Measurements from ENCODE around the gene NUDT21.

NUDT21 gene

GRCh38 chr16:56463153-56463552 is 12.0 kb upstream of the NUDT21 start:
- peaks cover 3% of the 10 kb centered on the region for H3K4me1 ChIP-seq (ENCODE audit: insufficient read depth, low read length, poor library complexity, severe bottlenecking)
- no peak overlapping the region for H3K4me2 ChIP-seq (ENCODE audit: low read depth, low read length, poor library complexity, severe bottlenecking)
- no peaks in the 10 kb centered on the region for H4K20me1 ChIP-seq (ENCODE audit: insufficient read depth, low read length, poor library complexity, severe bottlenecking)
- H3K36me3 ChIP-seq (ENCODE audit: insufficient read depth, low read length): peaks cover 37% of the 10 kb centered on the region; the same call in 1 of the 2 replicates
- H3K4me3 ChIP-seq (ENCODE audit: low read length, poor library complexity, severe bottlenecking): no peak overlapping the region
- H3K9ac ChIP-seq (ENCODE audit: low read depth, low read length, poor library complexity, severe bottlenecking): no peak overlapping the region
- H3F3A ChIP-seq (ENCODE audit: low read depth): no peaks in the 10 kb centered on the region
- no peaks in the 10 kb centered on the region for H3K79me2 ChIP-seq (ENCODE audit: insufficient read depth, low read length)
- TF ChIP-seq EZH2phosphoT487 (IDR thresholded peaks at IDR 0.05; ENCODE audit: borderline replicate concordance) (no peak), CTCF (conservative IDR thresholded peaks at IDR 0.05; ENCODE audit: low read length) (no peak)
- no peaks in the 10 kb centered on the region for H3K27me3 ChIP-seq (ENCODE audit: insufficient read depth, low read length, poor library complexity, severe bottlenecking)
- H3K9me2 ChIP-seq (replicated peaks; ENCODE audit: low read depth, low read length): no peaks in the 10 kb centered on the region
- H3K9me3 ChIP-seq (ENCODE audit: insufficient read depth, low read depth, low read length): no peaks in the 10 kb centered on the region
- no peak overlapping the region for H2AFZ ChIP-seq (ENCODE audit: low read length)

GRCh38 chr16:56462064-56462796 is 11.1 kb upstream of the NUDT21 start:
- H3K9me2 ChIP-seq (replicated peaks; ENCODE audit: low read depth, low read length): no peaks in the 10 kb centered on the region
- no peaks in the 10 kb centered on the region for H4K20me1 ChIP-seq (ENCODE audit: insufficient read depth, low read length, poor library complexity, severe bottlenecking)
- TF ChIP-seq EZH2phosphoT487 (IDR thresholded peaks at IDR 0.05; ENCODE audit: borderline replicate concordance): no peak
- no peak for TF ChIP-seq CTCF (conservative IDR thresholded peaks at IDR 0.05; ENCODE audit: low read length)
- H3K36me3 ChIP-seq (ENCODE audit: insufficient read depth, low read length): peaks cover 30% of the 10 kb centered on the region; the same call in 1 of the 2 replicates
- no peak overlapping the region for H3K4me3 ChIP-seq (ENCODE audit: low read length, poor library complexity, severe bottlenecking)
- no peak overlapping the region for H2AFZ ChIP-seq (ENCODE audit: low read length)
- no peaks in the 10 kb centered on the region for H3K27me3 ChIP-seq (ENCODE audit: insufficient read depth, low read length, poor library complexity, severe bottlenecking)
- H3K4me2 ChIP-seq (ENCODE audit: low read depth, low read length, poor library complexity, severe bottlenecking): no peak overlapping the region
- no peak overlapping the region for H3K9ac ChIP-seq (ENCODE audit: low read depth, low read length, poor library complexity, severe bottlenecking)
- H3K9me3 ChIP-seq (ENCODE audit: insufficient read depth, low read depth, low read length): no peaks in the 10 kb centered on the region
- H3K4me1 ChIP-seq (ENCODE audit: insufficient read depth, low read length, poor library complexity, severe bottlenecking): peaks cover 3% of the 10 kb centered on the region
- no peaks in the 10 kb centered on the region for H3K79me2 ChIP-seq (ENCODE audit: insufficient read depth, low read length)
- no peaks in the 10 kb centered on the region for H3F3A ChIP-seq (ENCODE audit: low read depth)

- H3K4me2 ChIP-seq (ENCODE audit: low read depth, low read length, poor library complexity, severe bottlenecking): no peak overlapping the region
- no peak overlapping the region for H3K4me3 ChIP-seq (ENCODE audit: low read length, poor library complexity, severe bottlenecking)
- no peaks in the 10 kb centered on the region for H3K9me2 ChIP-seq (replicated peaks; ENCODE audit: low read depth, low read length)
- no peak overlapping the region for H3K9ac ChIP-seq (ENCODE audit: low read depth, low read length, poor library complexity, severe bottlenecking)
- H2AFZ ChIP-seq (ENCODE audit: low read length): no peak overlapping the region
- H3K27me3 ChIP-seq (ENCODE audit: insufficient read depth, low read length, poor library complexity, severe bottlenecking): no peaks in the 10 kb centered on the region
- TF ChIP-seq CTCF (conservative IDR thresholded peaks at IDR 0.05; ENCODE audit: low read length) (no peak), EZH2phosphoT487 (IDR thresholded peaks at IDR 0.05; ENCODE audit: borderline replicate concordance) (no peak)
- H3K79me2 ChIP-seq (ENCODE audit: insufficient read depth, low read length): no peaks in the 10 kb centered on the region
- H4K20me1 ChIP-seq (ENCODE audit: insufficient read depth, low read length, poor library complexity, severe bottlenecking): no peaks in the 10 kb centered on the region
- peaks cover 15% of the 10 kb centered on the region; the same call in 1 of the 2 replicates for H3K36me3 ChIP-seq (ENCODE audit: insufficient read depth, low read length)
- H3K9me3 ChIP-seq (ENCODE audit: insufficient read depth, low read depth, low read length): no peaks in the 10 kb centered on the region
- no peaks in the 10 kb centered on the region for H3K4me1 ChIP-seq (ENCODE audit: insufficient read depth, low read length, poor library complexity, severe bottlenecking)
- H3F3A ChIP-seq (ENCODE audit: low read depth): no peaks in the 10 kb centered on the region
These were observed 9.0 kb upstream of the NUDT21 start for GRCh38 chr16:56460101-56460500.

Data from Loucy (cell line).